K562 (cell line): ENCODE data around the gene LMLN. TPM values are rescaled to one million over a fixed set of nuclear protein-coding genes. Genes with fewer than 3 reads are reported as not detected.
A peak's percentile ranks its signal among the peaks of the same experiment; 100 is the strongest.

Source experiments
- CHD4 ChIP-seq: fragments of 200-600 bp; sonication (generic); IDR thresholded peaks from 3 replicates; pipeline ENCODE4 v1.6.1; 2012; ENCODE audit warnings: low read depth, mild to moderate bottlenecking, mixed read lengths, low read length, inconsistent platforms; ENCODE audit not compliant: insufficient read depth, insufficient replicate concordance, poor library complexity, severe bottlenecking
- E2F6 ChIP-seq, 2 experiments: IDR thresholded peaks; 2 replicates each; pipeline ENCODE4 v1.6.1; 2011; ENCODE audit warnings: borderline replicate concordance in 1 of 2, control low read depth in 1 of 2, low read depth in 1 of 2, low read length in 1 of 2, mild to moderate bottlenecking in 1 of 2, mixed read lengths in 1 of 2, moderate library complexity in 1 of 2; ENCODE audit not compliant: insufficient read depth in 1 of 2, insufficient read length in 1 of 2, poor library complexity in 1 of 2, severe bottlenecking in 1 of 2; ENCODE audit errors: extremely low read depth in 1 of 2
- KDM5B ChIP-seq: fragments of 200-600 bp; sonication (generic); IDR thresholded peaks from 2 replicates; pipeline ENCODE4 v1.6.1; 2012; ENCODE audit warnings: low read depth, mild to moderate bottlenecking, moderate library complexity, low read length, control low read depth, inconsistent platforms; ENCODE audit not compliant: insufficient replicate concordance
- LEF1 ChIP-seq: fragments of 450-650 bp; IDR thresholded peaks from 2 replicates; pipeline ENCODE4 v1.6.1; 2016; ENCODE audit warnings: mild to moderate bottlenecking
- NFIX ChIP-seq: fragments of 250-450 bp; sonication (Bioruptor Pico); IDR thresholded peaks from 2 replicates; pipeline ENCODE4 v1.4.0; 2020; ENCODE audit warnings: low read depth, mild to moderate bottlenecking, moderate library complexity
- POLR2A ChIP-seq: fragments of 450-650 bp; conservative IDR thresholded peaks from 2 replicates; pipeline ENCODE4 v1.6.1; 2016
- PURB ChIP-seq: sonication (generic); formaldehyde crosslinking; IDR thresholded peaks from 2 replicates; pipeline ENCODE4 v1.9.0; 2021; ENCODE audit warnings: low read depth, mild to moderate bottlenecking, missing genetic modification reagents
- RBM14 ChIP-seq: fragments of 200-400 bp; formaldehyde crosslinking; IDR thresholded peaks from 2 replicates; pipeline ENCODE4 v1.6.1; 2018; ENCODE audit warnings: low read depth, mild to moderate bottlenecking, low read length, moderate library complexity, borderline replicate concordance; ENCODE audit not compliant: insufficient read depth
- RNF219 ChIP-seq: fragments of 250-450 bp; sonication (Bioruptor Pico); IDR thresholded peaks from 2 replicates; pipeline ENCODE4 v1.5.0; 2022; ENCODE audit warnings: mild to moderate bottlenecking
- RUNX1 ChIP-seq: sonication (generic); IDR thresholded peaks from 2 replicates; pipeline ENCODE4 v1.6.1; 2016; ENCODE audit warnings: antibody characterized with exemption, low read depth
- TARDBP ChIP-seq: fragments of 450-650 bp; IDR thresholded peaks from 2 replicates; pipeline ENCODE4 v1.6.1; 2016
- TSC22D4 ChIP-seq: fragments of 450-650 bp; IDR thresholded peaks from 2 replicates; pipeline ENCODE4 v1.6.1; 2016; ENCODE audit warnings: missing genetic modification characterization, missing biosample characterization, control low read depth
- ZEB2 ChIP-seq: fragments of 450-650 bp; IDR thresholded peaks from 2 replicates; pipeline ENCODE4 v1.6.1; 2016
- ZNF280B ChIP-seq: fragments of 250-450 bp; sonication (Bioruptor Pico); IDR thresholded peaks from 2 replicates; pipeline ENCODE4 v1.5.1; 2021; ENCODE audit warnings: mild to moderate bottlenecking
- ZNF311 ChIP-seq: fragments of 250-450 bp; sonication (Bioruptor Pico); IDR thresholded peaks from 2 replicates; pipeline ENCODE4 v1.4.0; 2020; ENCODE audit warnings: mild to moderate bottlenecking, moderate library complexity
- ZNF449 ChIP-seq: fragments of 250-450 bp; sonication (Bioruptor Pico); IDR thresholded peaks from 2 replicates; pipeline ENCODE4 v1.8.0; 2022; ENCODE audit warnings: moderate library complexity, mild to moderate bottlenecking, inconsistent platforms
- polyA plus RNA-seq, 8 experiments: library from polyadenylated mRNA; depleted of rRNA in 4 of 8; stranded (reverse) in 5 of 8; unstranded in 3 of 8; fragments of >200 nt; fragmentation: Nextera tagmentation in 2 of 8; fragmentation: Illumina TruSeq in 1 of 8; extraction: Ambion mirVana in 2 of 8; extraction: Trizol in 1 of 8; gene quantifications; 2 replicates each; pipeline versions ENCODE4 v1.2.1 to v1.2.3, GENCODE V29; 2011 to 2014; ENCODE audit warnings: inconsistent platforms in 1 of 8, missing spikeins in 1 of 8
- total RNA-seq, 7 experiments: library from RNA; depleted of rRNA in 6 of 7; stranded (reverse); fragments of >200 nt in 6 of 7; fragmentation: Illumina TruSeq in 2 of 7; extraction: Trizol in 2 of 7; gene quantifications; 2 replicates each; pipeline versions ENCODE4 v1.2.1 to v1.2.3, GENCODE V29; 2011 to 2021; ENCODE audit warnings: low replicate concordance in 1 of 7

Gene LMLN
- total and polyA plus RNA-seq, 9 of the 15 experiments (the other 6 are each of a cell fraction or from before 2014, with no cell fraction given) = 2.2 to 15.9 (median 6.9) TPM

- TF ChIP-seq TARDBP (no peak; the same call in 1 of the 2 replicates), ZNF280B (CRISPR knock-in tag) (no peak), LEF1 (peak; percentile 26; the same call in 1 of the 2 replicates), POLR2A (peak; percentile 93), KDM5B (peak; percentile 91), TSC22D4 (tag) (no peak), RNF219 (CRISPR knock-in tag) (no peak), ZEB2 (0 out of 2 replicates have a peak, but pooled peaks have one; percentile 13), RUNX1 (no peak), RBM14 (no peak), E2F6 (IDR thresholded peaks at IDR 0.05; ENCODE audit: borderline replicate concordance in 1 of 2, extremely low read depth in 1 of 2, insufficient read depth in 1 of 2, insufficient read length in 1 of 2, low read depth in 1 of 2, low read length in 1 of 2, poor library complexity in 1 of 2, severe bottlenecking in 1 of 2) (peak; percentile 86 to 87), NFIX (CRISPR knock-in tag) (no peak), PURB (CRISPR knock-in tag) (no peak), ZNF311 (CRISPR knock-in tag) (0 out of 2 replicates have a peak, but pooled peaks have one; percentile 33), ZNF449 (CRISPR knock-in tag) (no peak), CHD4 (no peak)
Observed at GRCh38 chr3:197959891-197960693, at the start of gene LMLN (continued).
